ENCODE measurements around the gene CBY1. TPM values are rescaled to one million over a fixed set of nuclear protein-coding genes. Genes with fewer than 3 reads are reported as not detected.

Gene CBY1
- total and polyA plus RNA-seq, 10 of the 15 experiments (the other 5 are each of a cell fraction or from before 2014, with no cell fraction given), result 7.3 to 18.6 (median 11.9) TPM

- TF ChIP-seq, protein P1, sequence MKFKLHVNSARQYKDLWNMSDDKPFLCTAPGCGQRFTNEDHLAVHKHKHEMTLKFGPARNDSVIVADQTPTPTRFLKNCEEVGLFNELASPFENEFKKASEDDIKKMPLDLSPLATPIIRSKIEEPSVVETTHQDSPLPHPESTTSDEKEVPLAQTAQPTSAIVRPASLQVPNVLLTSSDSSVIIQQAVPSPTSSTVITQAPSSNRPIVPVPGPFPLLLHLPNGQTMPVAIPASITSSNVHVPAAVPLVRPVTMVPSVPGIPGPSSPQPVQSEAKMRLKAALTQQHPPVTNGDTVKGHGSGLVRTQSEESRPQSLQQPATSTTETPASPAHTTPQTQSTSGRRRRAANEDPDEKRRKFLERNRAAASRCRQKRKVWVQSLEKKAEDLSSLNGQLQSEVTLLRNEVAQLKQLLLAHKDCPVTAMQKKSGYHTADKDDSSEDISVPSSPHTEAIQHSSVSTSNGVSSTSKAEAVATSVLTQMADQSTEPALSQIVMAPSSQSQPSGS (IDR thresholded peaks at IDR 0.05; ENCODE audit: low read length), result no peak
- no peak for TF ChIP-seq FOXM1 (IDR thresholded peaks at IDR 0.05; ENCODE audit: low read depth, low read length)
Measured at GRCh38 chr22:38655519-38656255, 751 bp upstream of the CBY1 start (continued).

- H3K4me2 ChIP-seq (ENCODE audit: control insufficient read depth, insufficient read depth), result peak overlapping the region; percentile 73
- no peaks in the 10 kb centered on the region for H3K36me3 ChIP-seq (ENCODE audit: control insufficient read depth in 2 of 2, insufficient read depth in 2 of 2, low read length in 1 of 2)
- H3K4me3 ChIP-seq, result peak overlapping the region; percentile 86
- RAD21 ChIA-PET (ENCODE audit: unreplicated experiment), result interaction anchor here (1.0 to 1.6 kb wide), 3 partner anchors 9 to 605 kb away, joined by 3 to 5 read pairs (median 3); partner anchors contain the start of gene TOMM22
- no peak for DNase-seq (ENCODE audit: low read depth, low spot score)
- no TSS peak for BruUV-seq (replicated peaks)
- peak; percentile 73 for ATAC-seq
- whole genome bisulfite sequencing (ENCODE audit: insufficient coverage, insufficient replicate concordance, low lambda C conversion rate, missing lambda C conversion rate), result under 1% methylated on average over 16 of the region's 16 CpGs
- SMC1A ChIA-PET (ENCODE audit: uncharacterized antibody, unreplicated experiment), result interaction anchor here (0.7 to 2.0 kb wide), 3 partner anchors 10 to 51 kb away, joined by 3 to 11 read pairs (median 3); no protein-coding TSS in a partner anchor
- no peaks in the 10 kb centered on the region for H4K20me1 ChIP-seq (ENCODE audit: control insufficient read depth, insufficient read depth)
- intact Hi-C loops (cut with micrococcal nuclease; ENCODE audit: unreplicated experiment) (no loop called here), in situ Hi-C loops (cut with MboI) (no loop called here)
- CTCF ChIA-PET, result interaction anchor here (2.1 kb wide), 1 partner anchor 24 kb away, joined by 5 read pairs; the partner anchor contains the start of gene TOMM22
- peaks cover 5% of the 10 kb centered on the region for H3K4me1 ChIP-seq (ENCODE audit: control insufficient read depth, insufficient read depth, low read length)
- peak overlapping the region; percentile 96 for H3K9ac ChIP-seq (ENCODE audit: control insufficient read depth, insufficient read depth, low read length)
- no peak for FAIRE-seq
- H2AFZ ChIP-seq (ENCODE audit: control insufficient read depth, low read depth, low read length), result peak overlapping the region; percentile 100
- peak overlapping the region; percentile 99 for H3K27ac ChIP-seq (ENCODE audit: control insufficient read depth, insufficient read depth)
- no peaks in the 10 kb centered on the region for H3K27me3 ChIP-seq (replicated peaks in 1 of 2; ENCODE audit: control insufficient read depth in 2 of 2, insufficient read depth in 2 of 2, low read length in 1 of 2)
- H3K79me2 ChIP-seq (ENCODE audit: control insufficient read depth, insufficient read depth, low read length), result peaks cover 11% of the 10 kb centered on the region
- no peaks in the 10 kb centered on the region for H3K9me3 ChIP-seq (replicated peaks; ENCODE audit: control insufficient read depth, insufficient read depth, low read length)
- POLR2A ChIA-PET, result interaction anchor here (1.8 kb wide), 1 partner anchor 41 kb away, joined by 5 read pairs; no protein-coding TSS in a partner anchor
- TF ChIP-seq POLR2A (IDR thresholded peaks at IDR 0.05; ENCODE audit: low read depth, low read length), result peak; percentile 28; the same call in 1 of the 2 replicates
- TF ChIP-seq IRF4 (IDR thresholded peaks at IDR 0.05; ENCODE audit: low read depth, low read length), result 0 out of 2 replicates have a peak, but pooled peaks have one; percentile 8
- TF ChIP-seq EED (IDR thresholded peaks at IDR 0.05; ENCODE audit: low read depth), result 0 out of 2 replicates have a peak, but pooled peaks have one; percentile 37
- no peak for TF ChIP-seq ASH2L (IDR thresholded peaks at IDR 0.05; ENCODE audit: borderline replicate concordance, low read depth)
- TF ChIP-seq ZBED1 (IDR thresholded peaks at IDR 0.05; ENCODE audit: borderline replicate concordance), result no peak
- peak; percentile 50 for TF ChIP-seq IKZF1 (conservative IDR thresholded peaks at IDR 0.05)
- no peak for TF ChIP-seq ATF3 (IDR thresholded peaks at IDR 0.05; ENCODE audit: borderline replicate concordance, extremely low read depth, low read depth, low read length)
- TF ChIP-seq MEF2B (IDR thresholded peaks at IDR 0.05; ENCODE audit: partially characterized antibody, poor library complexity, severe bottlenecking), result peak; percentile 26
- no peak for TF ChIP-seq IKZF2 (IDR thresholded peaks at IDR 0.05)
- TF ChIP-seq, protein P2, sequence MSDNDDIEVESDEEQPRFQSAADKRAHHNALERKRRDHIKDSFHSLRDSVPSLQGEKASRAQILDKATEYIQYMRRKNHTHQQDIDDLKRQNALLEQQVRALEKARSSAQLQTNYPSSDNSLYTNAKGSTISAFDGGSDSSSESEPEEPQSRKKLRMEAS (IDR thresholded peaks at IDR 0.05; ENCODE audit: low read depth, low read length), result peak; percentile 55; the same call in 1 of the 2 replicates
- TF ChIP-seq CEBPZ (IDR thresholded peaks at IDR 0.05; ENCODE audit: low read depth, low read length), result no peak
- TF ChIP-seq NFYB (IDR thresholded peaks at IDR 0.05; ENCODE audit: insufficient read depth, low read depth, low read length), result 0 out of 2 replicates have a peak, but pooled peaks have one; percentile 22
Measured at GRCh38 chr22:38657045-38657909, 839 bp downstream of the CBY1 start.
